ENCODE data around the gene TIFAB.

TIFAB gene

GRCh38 chr5:135446615-135447014, 5.5 kb downstream of the TIFAB start:
- TF ChIP-seq EZH2 (IDR thresholded peaks at IDR 0.05; ENCODE audit: borderline replicate concordance, low read length) (no peak), CTCF (IDR thresholded peaks at IDR 0.05; ENCODE audit: low read length) (no peak)
- Histone ChIP-seq H3K36me3 (ENCODE audit: insufficient read depth, low read length) (no peaks in the 10 kb centered on the region), H3K9me3 (ENCODE audit: low read length) (no peaks in the 10 kb centered on the region), H4K20me1 (ENCODE audit: insufficient read depth, low read length) (no peaks in the 10 kb centered on the region), H3K27me3 (ENCODE audit: insufficient read depth, low read length) (0 out of 2 replicates have a peak, but pooled peaks cover 7% of the 10 kb centered on the region), H3K4me1 (ENCODE audit: insufficient read depth, low read length, severe bottlenecking) (no peaks in the 10 kb centered on the region), H3K79me2 (ENCODE audit: insufficient read depth, low read length) (no peaks in the 10 kb centered on the region), H3K9me2 (ENCODE audit: low read depth, low read length) (no peaks in the 10 kb centered on the region), H3K9ac (ENCODE audit: low read length) (no peak overlapping the region), H2AFZ (ENCODE audit: low read length) (no peak overlapping the region), H3K4me2 (ENCODE audit: low read length) (no peak overlapping the region), H3K27ac (ENCODE audit: low read depth, low read length, poor library complexity, severe bottlenecking) (no peak overlapping the region), H3K4me3 (ENCODE audit: low read depth, low read length, poor library complexity, severe bottlenecking) (no peak overlapping the region), H3F3A (ENCODE audit: insufficient read depth, low read length) (no peaks in the 10 kb centered on the region)

GRCh38 chr5:135446206-135446605, 5.9 kb downstream of the TIFAB start:
- Histone ChIP-seq H3K27ac (ENCODE audit: low read depth, low read length, poor library complexity, severe bottlenecking) (no peak overlapping the region), H3K79me2 (ENCODE audit: insufficient read depth, low read length) (no peaks in the 10 kb centered on the region), H3K9me3 (ENCODE audit: low read length) (no peaks in the 10 kb centered on the region), H3K27me3 (ENCODE audit: insufficient read depth, low read length) (0 out of 2 replicates have a peak, but pooled peaks cover 7% of the 10 kb centered on the region), H3F3A (ENCODE audit: insufficient read depth, low read length) (no peaks in the 10 kb centered on the region), H3K4me3 (ENCODE audit: low read depth, low read length, poor library complexity, severe bottlenecking) (no peak overlapping the region), H3K9me2 (ENCODE audit: low read depth, low read length) (no peaks in the 10 kb centered on the region), H3K9ac (ENCODE audit: low read length) (no peak overlapping the region), H2AFZ (ENCODE audit: low read length) (no peak overlapping the region), H3K4me1 (ENCODE audit: insufficient read depth, low read length, severe bottlenecking) (no peaks in the 10 kb centered on the region), H3K36me3 (ENCODE audit: insufficient read depth, low read length) (no peaks in the 10 kb centered on the region), H4K20me1 (ENCODE audit: insufficient read depth, low read length) (no peaks in the 10 kb centered on the region), H3K4me2 (ENCODE audit: low read length) (no peak overlapping the region)
- TF ChIP-seq CTCF (IDR thresholded peaks at IDR 0.05; ENCODE audit: low read length): no peak

GRCh38 chr5:135445306-135445985, 6.7 kb downstream of the TIFAB start:
- Histone ChIP-seq H3K9ac (ENCODE audit: low read length) (no peak overlapping the region), H3K27ac (ENCODE audit: low read depth, low read length, poor library complexity, severe bottlenecking) (no peak overlapping the region), H3K9me2 (ENCODE audit: low read depth, low read length) (no peaks in the 10 kb centered on the region), H3K79me2 (ENCODE audit: insufficient read depth, low read length) (no peaks in the 10 kb centered on the region), H3K9me3 (ENCODE audit: low read length) (no peaks in the 10 kb centered on the region), H3K36me3 (ENCODE audit: insufficient read depth, low read length) (no peaks in the 10 kb centered on the region), H4K20me1 (ENCODE audit: insufficient read depth, low read length) (no peaks in the 10 kb centered on the region), H3F3A (ENCODE audit: insufficient read depth, low read length) (no peaks in the 10 kb centered on the region), H3K4me3 (ENCODE audit: low read depth, low read length, poor library complexity, severe bottlenecking) (no peak overlapping the region), H3K27me3 (ENCODE audit: insufficient read depth, low read length) (0 out of 2 replicates have a peak, but pooled peaks cover 7% of the 10 kb centered on the region), H3K4me1 (ENCODE audit: insufficient read depth, low read length, severe bottlenecking) (no peaks in the 10 kb centered on the region), H3K4me2 (ENCODE audit: low read length) (no peak overlapping the region), H2AFZ (ENCODE audit: low read length) (no peak overlapping the region)
- TF ChIP-seq CTCF (IDR thresholded peaks at IDR 0.05; ENCODE audit: low read length) (no peak), EZH2 (IDR thresholded peaks at IDR 0.05; ENCODE audit: borderline replicate concordance, low read length) (no peak)

Measured in OCI-LY1 (cell line).